GM12874 (cell line): ENCODE measurements around the gene BATF2.

ENCODE experiments used
- TF ChIP-seq, protein P1 (sequence below): IDR thresholded peaks from 2 replicates; pipeline ENCODE4 v1.5.1; 2011; ENCODE audit warnings: low read depth, mild to moderate bottlenecking, control low read depth, low read length, moderate library complexity; ENCODE audit not compliant: insufficient read depth

Gene BATF2

DNA sequence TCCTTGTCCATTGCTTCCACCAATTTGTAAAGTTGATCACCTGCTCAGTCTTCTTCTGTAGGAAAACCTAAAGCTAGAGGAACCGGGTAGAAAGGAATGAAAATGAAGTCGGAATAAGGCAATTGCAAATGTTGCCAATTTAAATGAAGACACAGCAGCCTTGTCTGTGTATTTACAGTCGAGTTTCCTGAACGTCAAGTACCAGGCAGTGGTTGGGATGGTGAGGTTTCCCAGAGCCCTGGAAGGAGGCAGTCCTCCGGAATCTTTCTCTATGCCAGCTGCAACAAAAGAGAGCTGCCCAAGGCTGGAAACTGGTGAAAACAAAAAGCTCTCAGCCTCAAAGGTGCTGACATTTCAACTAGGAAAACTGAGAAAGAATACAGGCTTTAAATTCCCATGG lies 42.6 kb downstream of the BATF2 start:
- TF ChIP-seq, protein P1, sequence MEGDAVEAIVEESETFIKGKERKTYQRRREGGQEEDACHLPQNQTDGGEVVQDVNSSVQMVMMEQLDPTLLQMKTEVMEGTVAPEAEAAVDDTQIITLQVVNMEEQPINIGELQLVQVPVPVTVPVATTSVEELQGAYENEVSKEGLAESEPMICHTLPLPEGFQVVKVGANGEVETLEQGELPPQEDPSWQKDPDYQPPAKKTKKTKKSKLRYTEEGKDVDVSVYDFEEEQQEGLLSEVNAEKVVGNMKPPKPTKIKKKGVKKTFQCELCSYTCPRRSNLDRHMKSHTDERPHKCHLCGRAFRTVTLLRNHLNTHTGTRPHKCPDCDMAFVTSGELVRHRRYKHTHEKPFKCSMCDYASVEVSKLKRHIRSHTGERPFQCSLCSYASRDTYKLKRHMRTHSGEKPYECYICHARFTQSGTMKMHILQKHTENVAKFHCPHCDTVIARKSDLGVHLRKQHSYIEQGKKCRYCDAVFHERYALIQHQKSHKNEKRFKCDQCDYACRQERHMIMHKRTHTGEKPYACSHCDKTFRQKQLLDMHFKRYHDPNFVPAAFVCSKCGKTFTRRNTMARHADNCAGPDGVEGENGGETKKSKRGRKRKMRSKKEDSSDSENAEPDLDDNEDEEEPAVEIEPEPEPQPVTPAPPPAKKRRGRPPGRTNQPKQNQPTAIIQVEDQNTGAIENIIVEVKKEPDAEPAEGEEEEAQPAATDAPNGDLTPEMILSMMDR = no peak

GRCh38 chr11:64951529-64951928 lies 45.2 kb downstream of the BATF2 start:
- TF ChIP-seq, protein P1 = no peak

GRCh38 chr11:64947208-64947814 lies 49.5 kb downstream of the BATF2 start:
- TF ChIP-seq, protein P1 = no peak
